GM12878 (cell line): Measurements from ENCODE around the gene RARA.

Experiments used
- CEBPB ChIP-seq, 2 experiments: fragments of 150-350 bp in 1 of 2; IDR thresholded peaks; 2 replicates each; pipeline ENCODE4 v1.6.1; 2012 to 2014; ENCODE audit warnings: low read depth in 2 of 2, low read length in 2 of 2, borderline replicate concordance in 1 of 2, inconsistent platforms in 1 of 2
- CHD1 ChIP-seq: IDR thresholded peaks from 2 replicates; pipeline ENCODE4 v1.6.1; 2012; ENCODE audit warnings: low read depth, low read length, improper control_type of control experiment
- CREB1 ChIP-seq: IDR thresholded peaks from 2 replicates; pipeline ENCODE4 v1.6.1; 2012; ENCODE audit warnings: low read depth, mild to moderate bottlenecking, inconsistent platforms
- EZH2 ChIP-seq: IDR thresholded peaks from 2 replicates; pipeline ENCODE4 v1.6.1; 2012; ENCODE audit warnings: low read depth, mild to moderate bottlenecking, control low read depth, inconsistent platforms, low read length, borderline replicate concordance; ENCODE audit not compliant: control insufficient read depth
- GATAD2B ChIP-seq: fragments of 450-650 bp; conservative IDR thresholded peaks from 2 replicates; pipeline ENCODE4 v1.6.1; 2017; ENCODE audit warnings: low read depth, mild to moderate bottlenecking, moderate library complexity
- KAT2A ChIP-seq: conservative IDR thresholded peaks from 2 replicates; pipeline ENCODE4 v1.6.1; 2011; ENCODE audit warnings: low read depth, low read length; ENCODE audit not compliant: control insufficient read depth
- MYC ChIP-seq: IDR thresholded peaks from 2 replicates; pipeline ENCODE4 v1.6.1; 2011; ENCODE audit warnings: mild to moderate bottlenecking, low read length, moderate library complexity, inconsistent platforms; ENCODE audit not compliant: insufficient read depth, insufficient replicate concordance, insufficient read length, severe bottlenecking
- POLR2A ChIP-seq: IDR thresholded peaks from 2 replicates; pipeline ENCODE4 v1.6.1; 2011; ENCODE audit warnings: low read depth, mild to moderate bottlenecking, low read length
- POLR2AphosphoS5 ChIP-seq: IDR thresholded peaks from 2 replicates; pipeline ENCODE4 v1.6.1; 2011; ENCODE audit warnings: mild to moderate bottlenecking, low read length, inconsistent platforms
- TCF7 ChIP-seq: IDR thresholded peaks from 2 replicates; pipeline ENCODE4 v1.6.1; 2014; ENCODE audit warnings: antibody characterized with exemption, borderline replicate concordance
- WRNIP1 ChIP-seq: IDR thresholded peaks from 2 replicates; pipeline ENCODE4 v1.6.1; 2011; ENCODE audit warnings: low read depth, low read length, improper control_type of control experiment, borderline replicate concordance
- TF ChIP-seq, protein P1 (sequence below): IDR thresholded peaks from 2 replicates; pipeline ENCODE4 v1.6.1; 2011; ENCODE audit warnings: low read depth, low read length, improper control_type of control experiment, borderline replicate concordance
- TF ChIP-seq, protein P2 (sequence below), 3 experiments: IDR thresholded peaks in 2 of 3; conservative IDR thresholded peaks in 1 of 3; 2 replicates each; pipeline ENCODE4 v1.5.1; 2011; ENCODE audit warnings: low read depth in 3 of 3, low read length in 3 of 3, mild to moderate bottlenecking in 3 of 3, control low read depth in 2 of 3, moderate library complexity in 2 of 3, inconsistent platforms in 1 of 3, mixed read lengths in 1 of 3; ENCODE audit not compliant: control insufficient read depth in 2 of 3, insufficient read depth in 1 of 3; ENCODE audit errors: extremely low read depth in 1 of 3
- TF ChIP-seq, protein P3 (sequence below): IDR thresholded peaks from 2 replicates; pipeline ENCODE4 v1.6.1; 2012; ENCODE audit warnings: mild to moderate bottlenecking, low read depth, low read length

DNA sequence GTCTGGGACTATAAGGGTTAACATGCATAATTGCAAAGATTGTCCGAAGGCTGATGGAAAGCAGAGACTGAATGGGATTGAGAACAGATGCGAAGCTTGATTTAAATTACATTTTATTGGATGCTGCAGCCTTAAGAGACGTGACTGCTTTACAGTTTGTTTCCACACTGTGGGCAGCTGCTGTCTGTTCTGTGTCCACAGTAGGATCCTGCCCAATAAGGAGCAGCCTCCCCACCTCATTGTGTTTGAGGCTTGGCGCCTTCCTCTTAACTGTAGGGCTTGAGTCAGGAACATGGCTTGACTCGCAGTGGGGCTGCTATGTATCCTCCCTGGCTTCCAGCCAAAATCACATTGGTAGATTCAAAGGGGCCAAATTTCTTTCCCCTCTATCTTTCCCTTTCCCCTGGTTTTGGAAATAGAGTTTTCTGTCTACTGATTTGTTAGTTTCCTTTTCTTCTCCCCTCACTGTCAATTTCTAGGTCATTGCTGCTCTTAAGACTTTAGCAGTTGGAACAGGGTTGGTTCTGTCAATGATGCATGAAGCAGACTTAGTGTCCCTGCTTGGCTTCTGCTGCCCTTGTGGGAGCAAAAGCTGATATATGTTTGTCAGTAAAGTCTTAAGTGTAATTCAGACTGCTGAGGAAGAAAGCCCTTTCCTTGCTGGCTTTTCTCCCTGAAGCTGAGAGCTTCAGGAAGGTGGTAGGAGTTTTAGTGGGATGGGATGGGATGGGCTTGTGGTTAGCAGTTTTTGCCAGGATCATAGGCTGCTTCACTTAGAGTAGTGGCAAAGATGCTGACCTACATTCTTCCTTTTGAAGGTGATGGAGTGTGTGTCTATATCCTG, 5.0 kb upstream of the RARA start:
- no peak for TF ChIP-seq POLR2A
- TF ChIP-seq, protein P1, sequence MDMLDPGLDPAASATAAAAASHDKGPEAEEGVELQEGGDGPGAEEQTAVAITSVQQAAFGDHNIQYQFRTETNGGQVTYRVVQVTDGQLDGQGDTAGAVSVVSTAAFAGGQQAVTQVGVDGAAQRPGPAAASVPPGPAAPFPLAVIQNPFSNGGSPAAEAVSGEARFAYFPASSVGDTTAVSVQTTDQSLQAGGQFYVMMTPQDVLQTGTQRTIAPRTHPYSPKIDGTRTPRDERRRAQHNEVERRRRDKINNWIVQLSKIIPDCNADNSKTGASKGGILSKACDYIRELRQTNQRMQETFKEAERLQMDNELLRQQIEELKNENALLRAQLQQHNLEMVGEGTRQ = no peak
- no peak for TF ChIP-seq CEBPB (IDR thresholded peaks at IDR 0.05; ENCODE audit: borderline replicate concordance in 1 of 2, low read depth in 2 of 2, low read length in 2 of 2)
- no peak for TF ChIP-seq CHD1
- TF ChIP-seq, protein P2, sequence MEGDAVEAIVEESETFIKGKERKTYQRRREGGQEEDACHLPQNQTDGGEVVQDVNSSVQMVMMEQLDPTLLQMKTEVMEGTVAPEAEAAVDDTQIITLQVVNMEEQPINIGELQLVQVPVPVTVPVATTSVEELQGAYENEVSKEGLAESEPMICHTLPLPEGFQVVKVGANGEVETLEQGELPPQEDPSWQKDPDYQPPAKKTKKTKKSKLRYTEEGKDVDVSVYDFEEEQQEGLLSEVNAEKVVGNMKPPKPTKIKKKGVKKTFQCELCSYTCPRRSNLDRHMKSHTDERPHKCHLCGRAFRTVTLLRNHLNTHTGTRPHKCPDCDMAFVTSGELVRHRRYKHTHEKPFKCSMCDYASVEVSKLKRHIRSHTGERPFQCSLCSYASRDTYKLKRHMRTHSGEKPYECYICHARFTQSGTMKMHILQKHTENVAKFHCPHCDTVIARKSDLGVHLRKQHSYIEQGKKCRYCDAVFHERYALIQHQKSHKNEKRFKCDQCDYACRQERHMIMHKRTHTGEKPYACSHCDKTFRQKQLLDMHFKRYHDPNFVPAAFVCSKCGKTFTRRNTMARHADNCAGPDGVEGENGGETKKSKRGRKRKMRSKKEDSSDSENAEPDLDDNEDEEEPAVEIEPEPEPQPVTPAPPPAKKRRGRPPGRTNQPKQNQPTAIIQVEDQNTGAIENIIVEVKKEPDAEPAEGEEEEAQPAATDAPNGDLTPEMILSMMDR (IDR thresholded peaks at IDR 0.05 in 2 of 3, conservative IDR thresholded peaks at IDR 0.05 in 1 of 3; ENCODE audit: control insufficient read depth in 2 of 3, extremely low read depth in 1 of 3, insufficient read depth in 1 of 3, low read depth in 3 of 3, low read length in 3 of 3) = no peak
- no peak for TF ChIP-seq GATAD2B
- no peak for TF ChIP-seq EZH2
- TF ChIP-seq, protein P3, sequence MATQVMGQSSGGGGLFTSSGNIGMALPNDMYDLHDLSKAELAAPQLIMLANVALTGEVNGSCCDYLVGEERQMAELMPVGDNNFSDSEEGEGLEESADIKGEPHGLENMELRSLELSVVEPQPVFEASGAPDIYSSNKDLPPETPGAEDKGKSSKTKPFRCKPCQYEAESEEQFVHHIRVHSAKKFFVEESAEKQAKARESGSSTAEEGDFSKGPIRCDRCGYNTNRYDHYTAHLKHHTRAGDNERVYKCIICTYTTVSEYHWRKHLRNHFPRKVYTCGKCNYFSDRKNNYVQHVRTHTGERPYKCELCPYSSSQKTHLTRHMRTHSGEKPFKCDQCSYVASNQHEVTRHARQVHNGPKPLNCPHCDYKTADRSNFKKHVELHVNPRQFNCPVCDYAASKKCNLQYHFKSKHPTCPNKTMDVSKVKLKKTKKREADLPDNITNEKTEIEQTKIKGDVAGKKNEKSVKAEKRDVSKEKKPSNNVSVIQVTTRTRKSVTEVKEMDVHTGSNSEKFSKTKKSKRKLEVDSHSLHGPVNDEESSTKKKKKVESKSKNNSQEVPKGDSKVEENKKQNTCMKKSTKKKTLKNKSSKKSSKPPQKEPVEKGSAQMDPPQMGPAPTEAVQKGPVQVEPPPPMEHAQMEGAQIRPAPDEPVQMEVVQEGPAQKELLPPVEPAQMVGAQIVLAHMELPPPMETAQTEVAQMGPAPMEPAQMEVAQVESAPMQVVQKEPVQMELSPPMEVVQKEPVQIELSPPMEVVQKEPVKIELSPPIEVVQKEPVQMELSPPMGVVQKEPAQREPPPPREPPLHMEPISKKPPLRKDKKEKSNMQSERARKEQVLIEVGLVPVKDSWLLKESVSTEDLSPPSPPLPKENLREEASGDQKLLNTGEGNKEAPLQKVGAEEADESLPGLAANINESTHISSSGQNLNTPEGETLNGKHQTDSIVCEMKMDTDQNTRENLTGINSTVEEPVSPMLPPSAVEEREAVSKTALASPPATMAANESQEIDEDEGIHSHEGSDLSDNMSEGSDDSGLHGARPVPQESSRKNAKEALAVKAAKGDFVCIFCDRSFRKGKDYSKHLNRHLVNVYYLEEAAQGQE = no peak
- no peak for TF ChIP-seq POLR2AphosphoS5
- TF ChIP-seq WRNIP1 = no peak
- no peak for TF ChIP-seq MYC
- no peak for TF ChIP-seq CREB1
- TF ChIP-seq TCF7 = no peak
- no peak for TF ChIP-seq KAT2A
